ENCODE measurements around the gene ZNF660.

DNA sequence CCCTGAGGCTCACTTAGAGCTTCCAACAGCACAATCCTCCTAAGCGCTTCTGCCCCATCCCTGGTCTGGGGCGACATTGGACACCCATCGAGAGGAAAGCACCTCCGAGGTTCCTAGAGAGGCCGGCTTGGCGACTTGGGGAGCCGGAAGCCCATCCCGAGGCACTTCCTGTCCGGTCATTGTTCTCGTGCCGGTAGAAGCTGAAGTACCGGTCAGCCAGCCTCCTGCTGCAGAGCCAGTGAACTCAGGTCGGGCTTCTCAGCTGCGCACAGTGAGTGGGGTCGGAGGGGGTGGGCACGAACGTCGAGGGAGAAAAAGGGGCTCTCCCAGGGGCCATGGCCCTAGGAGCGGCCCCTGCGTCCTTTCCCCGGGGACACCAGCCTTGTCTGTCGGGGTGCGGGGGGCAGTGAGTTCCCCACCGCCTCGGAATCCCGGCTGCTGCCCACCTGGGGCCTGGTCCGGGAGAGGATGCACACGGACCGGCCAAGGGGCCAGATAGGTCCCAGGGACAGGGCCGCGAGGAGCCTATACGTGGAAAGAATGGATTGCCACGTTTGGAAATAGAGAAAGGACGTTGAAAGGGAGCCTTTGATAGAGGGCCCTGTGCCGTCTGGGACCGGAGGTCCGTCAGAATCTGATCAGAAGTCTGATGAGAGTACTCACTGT is 63.9 kb downstream of the ZNF660 start, which contains the start of gene ZNF35:
- TF ChIP-seq, protein P1, sequence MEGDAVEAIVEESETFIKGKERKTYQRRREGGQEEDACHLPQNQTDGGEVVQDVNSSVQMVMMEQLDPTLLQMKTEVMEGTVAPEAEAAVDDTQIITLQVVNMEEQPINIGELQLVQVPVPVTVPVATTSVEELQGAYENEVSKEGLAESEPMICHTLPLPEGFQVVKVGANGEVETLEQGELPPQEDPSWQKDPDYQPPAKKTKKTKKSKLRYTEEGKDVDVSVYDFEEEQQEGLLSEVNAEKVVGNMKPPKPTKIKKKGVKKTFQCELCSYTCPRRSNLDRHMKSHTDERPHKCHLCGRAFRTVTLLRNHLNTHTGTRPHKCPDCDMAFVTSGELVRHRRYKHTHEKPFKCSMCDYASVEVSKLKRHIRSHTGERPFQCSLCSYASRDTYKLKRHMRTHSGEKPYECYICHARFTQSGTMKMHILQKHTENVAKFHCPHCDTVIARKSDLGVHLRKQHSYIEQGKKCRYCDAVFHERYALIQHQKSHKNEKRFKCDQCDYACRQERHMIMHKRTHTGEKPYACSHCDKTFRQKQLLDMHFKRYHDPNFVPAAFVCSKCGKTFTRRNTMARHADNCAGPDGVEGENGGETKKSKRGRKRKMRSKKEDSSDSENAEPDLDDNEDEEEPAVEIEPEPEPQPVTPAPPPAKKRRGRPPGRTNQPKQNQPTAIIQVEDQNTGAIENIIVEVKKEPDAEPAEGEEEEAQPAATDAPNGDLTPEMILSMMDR (IDR thresholded peaks at IDR 0.05; ENCODE audit: low read depth, low read length, poor library complexity, severe bottlenecking), result no peak
- no peak for TF ChIP-seq EZH2phosphoT487 (IDR thresholded peaks at IDR 0.05; ENCODE audit: borderline replicate concordance, low read length)

All from DOHH2 (cell line).